OCI-LY1 (cell line): ENCODE results near the gene NID1.

ENCODE experiments used
- CTCF ChIP-seq: fragments of 200-600 bp; sonication (generic), shearing (Covaris generic); IDR thresholded peaks from 2 replicates; pipeline ENCODE4 v1.5.1; 2017; ENCODE audit warnings: mild to moderate bottlenecking, antibody characterized with exemption, low read length, moderate library complexity, mixed read lengths
- EZH2 ChIP-seq: fragments of 200-600 bp; sonication (generic), shearing (Covaris generic); IDR thresholded peaks from 2 replicates; pipeline ENCODE4 v1.8.0; 2017; ENCODE audit warnings: borderline replicate concordance, mixed run types, mild to moderate bottlenecking, antibody characterized with exemption, low read length, moderate library complexity, mixed read lengths

GRCh38 chr1:236011641-236012040 is 53.2 kb downstream of the NID1 start:
- TF ChIP-seq EZH2 = no peak
- TF ChIP-seq CTCF = no peak
